Stimulated activated CD4-positive, alpha-beta T cell treated with anti-CD3 and anti-CD28 coated beads, Interleukin-1b, Interleukin-23, amount 100 ng/mL, for 4 hours (primary cell): ENCODE data around the gene DYRK1A.

Experiments
- DNase-seq, 2 donors: peaks; one replicate each; pipeline ENCODE4 v3.0.0-alpha.2; 2020; ENCODE audit warnings: low read depth in 2 of 2

The DYRK1A gene

GRCh38 chr21:37565530-37566223 is 199.1 kb downstream of the DYRK1A start:
- no peak for DNase-seq

DNA sequence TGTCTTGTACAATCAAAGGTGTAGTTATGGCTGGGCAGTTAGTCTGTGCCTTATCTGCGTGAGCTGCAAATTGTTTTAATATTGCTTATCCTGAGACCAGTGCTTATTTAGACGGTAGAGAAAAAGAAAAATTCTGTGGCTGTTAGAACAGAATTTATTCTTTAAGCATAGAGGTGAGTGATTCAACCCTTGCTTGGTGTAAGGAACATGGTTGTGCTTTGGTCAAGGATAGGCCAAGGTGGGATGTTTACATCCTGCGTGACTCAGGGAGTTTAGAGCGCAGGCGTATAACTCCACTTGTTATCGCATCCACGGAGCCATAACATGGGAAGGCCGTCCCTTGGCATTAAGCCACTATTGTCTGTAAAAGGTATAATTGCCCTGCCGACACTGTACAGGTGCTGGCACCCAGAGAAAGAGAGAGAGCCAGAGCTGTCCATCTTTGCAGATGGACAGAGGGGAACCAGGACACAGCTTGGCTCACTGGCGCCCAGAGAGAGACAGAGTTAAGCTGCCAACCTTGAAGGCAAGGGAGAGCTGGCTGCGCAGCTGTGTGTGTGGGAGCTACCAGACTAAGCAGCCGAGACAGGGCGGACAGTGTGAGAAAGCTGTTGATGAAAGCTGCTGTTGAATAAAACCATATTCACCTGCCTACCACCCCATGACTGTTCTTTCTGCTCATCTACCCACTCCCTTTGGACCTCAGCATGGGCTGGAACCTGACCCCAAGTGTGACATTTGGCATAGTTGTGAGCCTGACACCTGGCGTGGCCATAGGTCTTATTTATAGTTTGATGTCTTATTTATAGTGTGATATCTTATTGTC is 200.4 kb downstream of the DYRK1A start:
- DNase-seq: no peak

DNA sequence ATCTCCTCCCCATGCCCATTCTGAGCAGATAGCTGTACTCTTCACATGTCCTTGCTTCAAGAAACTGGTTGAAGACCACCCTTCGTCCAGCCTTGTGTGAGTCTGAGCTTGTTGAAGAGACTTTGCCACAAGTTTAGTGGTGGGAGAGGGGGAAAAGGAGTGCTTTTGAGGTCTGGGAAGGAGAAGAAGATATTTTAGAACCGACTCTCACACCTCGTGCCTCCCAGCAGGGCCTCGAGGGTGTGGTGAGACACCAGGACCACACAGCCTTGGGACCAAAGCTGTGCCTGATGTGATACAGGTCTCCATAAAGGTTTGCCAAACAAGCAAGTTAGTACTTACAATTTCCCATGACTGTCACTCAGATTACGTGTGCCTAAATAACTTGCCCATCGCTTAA is 201.8 kb downstream of the DYRK1A start:
- no peak for DNase-seq

GRCh38 chr21:37568916-37569315 is 202.3 kb downstream of the DYRK1A start:
- DNase-seq: no peak

DNA sequence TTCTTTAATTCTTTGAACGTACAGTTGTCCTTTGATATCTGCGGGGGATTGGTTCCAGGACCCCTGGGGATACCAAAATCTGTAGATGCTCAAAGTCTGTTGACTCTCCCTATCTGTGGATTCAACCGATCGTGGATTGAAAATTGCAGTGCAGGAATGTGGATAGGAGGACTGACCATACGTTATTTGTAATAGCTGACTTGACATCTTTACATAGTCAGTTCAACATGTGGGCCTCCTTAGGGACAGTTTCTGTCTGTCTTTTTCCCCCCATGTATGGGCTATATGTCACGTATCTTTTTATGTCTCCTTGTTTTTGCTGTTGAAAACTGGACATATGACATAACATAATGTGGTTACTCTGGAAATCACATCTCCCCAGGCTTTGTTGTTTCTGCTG is 204.9 kb downstream of the DYRK1A start:
- no peak for DNase-seq

DNA sequence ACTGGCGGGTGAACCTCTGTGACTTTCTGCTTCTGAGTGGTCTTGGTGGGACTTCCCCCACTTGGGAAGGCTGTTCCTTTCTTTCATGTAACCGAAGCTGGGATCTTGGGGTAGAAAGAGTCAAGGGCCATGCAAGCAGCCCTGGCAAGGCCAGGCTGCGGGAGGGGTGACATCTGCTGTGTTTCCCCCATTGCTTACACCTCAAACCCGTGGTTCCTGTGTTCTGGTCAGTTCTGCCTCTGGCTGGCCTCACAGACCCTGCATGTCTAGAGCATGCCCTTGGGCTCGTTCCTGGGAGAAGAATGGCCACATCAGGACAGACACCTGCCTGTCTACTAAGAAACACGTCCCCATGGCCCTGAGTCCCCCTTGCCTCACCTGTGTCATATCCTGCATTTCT is 207.7 kb downstream of the DYRK1A start:
- no peak for DNase-seq

DNA sequence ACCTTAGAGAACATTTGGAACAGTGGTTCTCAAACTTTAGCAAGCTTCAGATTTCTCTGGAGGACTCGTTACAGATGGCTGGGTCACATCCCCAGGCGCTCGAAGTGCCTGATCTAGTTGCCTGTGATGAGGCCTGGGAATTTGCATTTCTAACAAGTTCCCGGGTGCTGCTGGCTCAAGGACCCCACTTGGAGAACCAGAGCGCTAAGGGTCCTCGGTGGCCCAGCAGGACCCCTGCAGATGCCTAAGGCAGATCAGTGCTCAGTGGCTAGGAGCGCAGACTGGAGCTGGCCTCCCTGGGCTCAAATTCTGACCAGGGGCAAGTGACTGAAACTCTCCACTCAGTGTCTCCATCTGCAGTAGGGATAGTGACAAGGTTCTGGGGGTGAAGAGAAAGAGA is 208.2 kb downstream of the DYRK1A start:
- DNase-seq: no peak

DNA sequence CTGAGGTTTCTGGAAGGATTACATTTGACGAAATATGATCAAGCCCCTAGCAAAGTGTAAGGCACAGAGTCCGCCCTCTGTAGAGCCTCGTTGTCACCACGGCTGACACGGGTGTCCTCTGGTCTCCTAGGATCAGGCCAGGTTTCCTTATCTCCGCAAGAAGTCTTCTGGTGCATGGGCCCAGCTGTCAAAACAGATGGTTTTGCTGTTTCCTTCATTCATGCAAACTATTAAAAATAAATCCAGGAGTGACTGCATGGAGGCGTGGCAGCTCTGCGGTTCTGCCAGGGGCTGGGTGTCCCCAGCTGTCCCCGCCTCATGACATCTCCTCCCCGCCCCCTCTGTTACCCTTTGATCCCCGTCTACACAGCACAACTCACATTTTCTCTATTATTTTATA is 209.0 kb downstream of the DYRK1A start:
- no peak for DNase-seq
